Hair follicle dermal papilla cell (primary cell): Measurements from ENCODE around the gene BRS3. TPM values are rescaled to one million over a fixed set of nuclear protein-coding genes. Genes with fewer than 3 reads are reported as not detected.

Experiments
- total RNA-seq: library from RNA; depleted of rRNA; stranded (reverse); fragments of >200 nt; gene quantifications from 2 replicates; pipeline ENCODE4 v1.2.3, GENCODE V29; 2012

Gene BRS3
- not detected in 2 replicates for total RNA-seq

DNA sequence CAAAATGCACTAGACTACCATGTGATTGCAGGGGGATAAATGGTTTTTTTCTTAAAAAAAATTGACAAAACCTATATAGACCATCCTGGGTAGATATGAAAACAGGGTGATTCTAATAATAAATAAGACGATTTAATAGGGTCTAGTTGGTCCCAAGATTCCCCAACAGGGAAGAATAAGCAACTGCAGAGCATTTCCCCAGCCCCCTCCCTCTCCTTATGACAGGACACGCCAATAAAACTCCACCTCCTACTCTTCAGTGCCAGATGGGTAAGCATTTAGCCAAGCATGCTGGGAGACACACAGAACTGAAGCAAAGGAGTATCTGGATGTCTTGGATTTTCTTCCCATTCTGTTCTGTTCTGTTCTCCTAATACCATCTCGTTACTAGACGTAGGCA, at the start of gene BRS3:
BRS3 (plus strand) TSS at position 301 of the 400 bp plus-strand sequence. CDS start 168 bp downstream, outside the sequence.

DNA sequence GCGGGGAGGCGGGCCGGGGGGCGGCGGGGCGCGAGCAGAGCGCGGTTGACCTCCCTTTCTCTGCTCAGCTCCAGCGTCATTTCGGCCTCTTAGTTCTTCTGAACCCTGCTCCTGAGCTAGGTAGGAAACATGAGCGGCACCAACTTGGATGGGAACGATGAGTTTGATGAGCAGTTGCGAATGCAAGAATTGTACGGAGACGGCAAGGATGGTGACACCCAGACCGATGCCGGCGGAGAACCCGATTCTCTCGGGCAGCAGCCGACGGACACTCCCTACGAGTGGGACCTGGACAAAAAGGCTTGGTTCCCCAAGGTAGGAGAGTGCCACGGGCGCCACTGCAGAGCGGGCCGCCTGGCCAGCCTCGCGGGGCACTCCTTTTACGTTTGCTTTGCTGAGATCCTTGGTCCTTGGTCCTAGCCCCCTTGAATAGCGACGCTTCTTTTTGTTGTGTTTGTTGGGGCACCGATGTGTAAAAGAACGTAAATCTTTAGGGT, 9.9 kb downstream of the BRS3 start, which contains the start of gene HTATSF1:
HTATSF1 (plus strand) TSS at position 37 of the 497 bp plus-strand sequence; CDS start at position 130, 93 bp downstream.

DNA sequence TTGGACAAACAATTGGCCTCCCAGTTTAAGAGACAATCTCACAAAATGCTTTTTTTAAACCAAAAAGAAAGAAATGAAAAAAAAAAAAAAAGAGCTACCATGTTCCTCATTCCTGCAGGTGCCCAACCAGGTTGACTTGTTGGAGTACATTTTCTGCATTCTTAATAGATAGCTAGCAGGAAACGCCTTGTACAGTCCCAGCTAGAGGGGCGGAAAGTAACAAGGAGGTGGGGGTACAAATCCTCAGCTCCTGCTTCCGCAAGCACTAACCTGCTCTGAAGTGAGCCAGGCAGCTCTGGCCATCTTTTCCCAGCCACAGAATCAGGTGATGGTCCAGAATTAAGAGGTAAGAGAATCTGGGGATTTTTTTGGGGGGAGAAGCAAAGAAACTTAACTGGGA, 44.2 kb downstream of the BRS3 start, which contains the start of gene VGLL1:
VGLL1 (plus strand) TSS at position 265 of the 400 bp plus-strand sequence. CDS start 3,806 bp downstream, outside the sequence.

Other genes starting within 250 kb of the BRS3 start
- gene MAP7D3, start 236.5 kb upstream of the BRS3 start, total RNA-seq = 26.0 and 28.1 TPM in 2 replicates
- gene ADGRG4, start 187.0 kb upstream of the BRS3 start, total RNA-seq = not detected in 2 replicates
- 25.5 and 29.4 TPM in 2 replicates for gene HTATSF1, start 9.6 kb downstream of the BRS3 start, total RNA-seq
- not detected in 2 replicates for gene VGLL1, start 44.3 kb downstream of the BRS3 start, total RNA-seq
- not detected in 2 replicates for gene CD40LG, start 160.2 kb downstream of the BRS3 start, total RNA-seq